Liver (tissue), 3 donors: ENCODE data around the gene AKIRIN1.

ENCODE experiments used
- CTCF ChIP-seq: fragments of 150-350 bp; IDR thresholded peaks from 2 replicates; pipeline ENCODE4 v1.5.1; 2017; ENCODE audit warnings: improper control_type of control experiment, low read depth, low read length; ENCODE audit not compliant: missing input control
- EGR1 ChIP-seq, 2 donors: IDR thresholded peaks; 2 replicates each; pipeline ENCODE4 v1.6.1; 2016 to 2018; ENCODE audit warnings: antibody characterized with exemption in 2 of 2, low read depth in 2 of 2
- MAX ChIP-seq: IDR thresholded peaks from 2 replicates; pipeline ENCODE4 v1.6.1; 2016; ENCODE audit warnings: antibody characterized with exemption
- REST ChIP-seq: IDR thresholded peaks from 2 replicates; pipeline ENCODE4 v1.6.1; 2016; ENCODE audit warnings: antibody characterized with exemption, mild to moderate bottlenecking
- donor health status: healthy.
- donor health status: healthy.

- TF ChIP-seq REST (no peak), CTCF (no peak), EGR1 (IDR thresholded peaks at IDR 0.05; ENCODE audit: low read depth in 2 of 2) (no peak), MAX (no peak)
These were observed 1.5 kb downstream of the AKIRIN1 start for GRCh38 chr1:38992412-38993111.
